GM19468 (cell line): ENCODE results near the gene TTLL10.
"Not testable (repeated sequence)": the region's sequence is repeated elsewhere in the genome, so short reads cannot be mapped to it uniquely, and the experiment has no call there.

ENCODE experiments used
- ATAC-seq: cut with Tn5 transposase; IDR thresholded peaks from one replicate; pipeline ENCODE4 v1.9.1; 2021; ENCODE audit warnings: mild to moderate bottlenecking, moderate library complexity, moderate number of reproducible peaks; ENCODE audit not compliant: unreplicated experiment; ENCODE audit errors: extremely low read depth

Gene TTLL10

DNA sequence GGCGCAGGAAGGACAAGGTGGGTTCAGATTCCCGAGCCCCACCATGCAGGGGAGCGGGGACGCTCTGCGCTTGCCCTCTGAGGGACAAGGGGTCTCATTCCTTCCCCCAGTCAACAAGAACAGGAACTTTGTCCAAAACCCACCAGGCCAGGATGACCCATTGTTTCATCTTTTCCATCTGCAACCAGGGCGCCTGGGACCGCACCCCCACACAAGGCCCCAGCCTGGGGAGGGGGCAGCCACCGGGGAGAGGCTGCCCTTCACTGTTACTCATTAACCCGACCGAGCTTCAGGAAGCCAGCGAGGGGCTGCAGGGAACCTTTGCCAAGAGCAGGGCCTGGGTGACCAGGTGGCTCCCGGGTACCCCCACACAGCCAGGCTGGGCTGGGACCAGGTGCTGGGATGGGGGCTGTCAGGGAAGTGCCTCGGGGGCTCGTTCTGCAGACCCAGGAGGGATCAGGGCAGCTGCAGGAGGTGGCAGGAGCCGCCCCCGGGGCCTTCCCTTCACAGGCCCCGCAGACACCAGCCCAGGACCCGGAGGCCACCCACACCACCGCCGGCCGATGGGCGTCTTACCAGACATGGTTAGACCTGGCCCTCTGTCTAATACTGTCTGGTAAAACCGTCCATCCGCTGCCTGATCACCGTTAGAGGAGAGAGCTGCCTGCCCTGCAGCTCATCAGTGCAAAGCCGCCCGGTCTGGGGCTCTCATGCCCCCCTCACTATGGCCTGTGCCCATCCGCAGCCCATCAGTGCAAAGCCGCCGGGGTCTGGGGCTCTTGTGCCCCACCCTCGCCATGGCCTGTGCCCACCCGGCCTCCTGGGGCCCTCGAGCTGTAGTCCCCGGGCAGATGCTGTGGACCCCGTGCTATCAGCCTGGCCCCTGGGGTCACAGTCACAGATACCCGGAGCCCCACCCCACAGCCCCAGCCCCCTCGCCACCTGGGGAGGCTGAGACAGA is 4.9 kb upstream of the TTLL10 start:
- ATAC-seq, result no peak

GRCh38 chr1:1169429-1170214 is 4.1 kb upstream of the TTLL10 start:
- no peak for ATAC-seq

- ATAC-seq, result no peak
These were observed 3.2 kb upstream of the TTLL10 start for GRCh38 chr1:1170215-1171091.

DNA sequence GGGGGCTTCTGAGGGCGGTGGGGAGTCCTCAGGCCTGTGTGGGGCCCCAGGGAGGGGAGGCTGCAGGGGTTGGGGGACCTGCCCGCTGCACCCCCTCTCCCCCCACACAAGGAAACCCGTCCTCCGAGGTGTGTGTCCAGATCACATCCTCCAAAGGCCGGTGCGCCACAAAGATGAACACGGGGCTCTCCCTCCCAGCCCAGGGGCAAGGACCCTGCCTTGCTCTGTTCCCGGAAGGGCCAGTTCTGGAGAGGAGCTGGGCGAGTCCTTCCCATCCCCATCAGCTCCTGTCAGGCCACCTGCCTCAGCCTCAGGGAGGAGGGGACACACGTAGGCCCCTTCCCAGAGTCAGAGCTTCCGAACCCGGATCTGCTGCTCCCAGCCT is 2.5 kb upstream of the TTLL10 start:
- ATAC-seq, result no peak

GRCh38 chr1:1171546-1172340 is 1.9 kb upstream of the TTLL10 start:
- no peak for ATAC-seq

DNA sequence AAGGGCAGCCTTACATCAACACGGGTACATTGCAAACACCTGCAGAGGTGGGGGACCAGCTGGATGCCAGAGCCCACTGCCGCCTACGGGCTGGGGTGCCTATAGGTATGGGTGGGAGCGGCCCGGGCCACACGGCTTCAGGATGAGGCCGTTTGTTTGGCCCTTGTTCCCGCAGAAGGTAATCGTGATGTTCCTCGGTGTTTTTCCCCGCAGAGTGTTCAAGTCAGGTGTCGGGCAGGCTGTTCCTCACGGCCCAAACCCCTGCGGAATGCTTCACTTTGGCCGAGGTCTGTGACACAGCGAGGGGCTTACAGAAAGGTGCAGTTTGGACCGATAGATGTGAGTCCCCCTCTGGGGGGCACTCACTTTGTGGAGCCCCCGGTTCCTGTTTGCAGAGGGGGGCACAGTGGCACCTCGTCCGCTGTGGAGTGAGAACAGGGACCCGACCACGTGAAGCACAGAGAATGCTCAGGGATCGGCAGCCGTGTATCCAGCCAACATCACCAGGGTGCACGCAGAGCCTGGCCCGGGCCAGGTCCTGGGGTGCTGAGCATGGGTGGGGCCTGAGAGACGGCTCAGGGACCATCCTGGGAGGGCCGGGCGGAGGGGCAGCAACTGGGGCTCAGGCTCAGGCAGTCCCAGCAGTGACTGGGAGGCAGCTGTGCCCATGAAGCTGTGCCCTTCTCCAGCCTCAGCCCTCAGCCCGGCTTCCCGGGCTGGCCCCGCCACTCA is 453 bp upstream of the TTLL10 start:
- no peak for ATAC-seq

DNA sequence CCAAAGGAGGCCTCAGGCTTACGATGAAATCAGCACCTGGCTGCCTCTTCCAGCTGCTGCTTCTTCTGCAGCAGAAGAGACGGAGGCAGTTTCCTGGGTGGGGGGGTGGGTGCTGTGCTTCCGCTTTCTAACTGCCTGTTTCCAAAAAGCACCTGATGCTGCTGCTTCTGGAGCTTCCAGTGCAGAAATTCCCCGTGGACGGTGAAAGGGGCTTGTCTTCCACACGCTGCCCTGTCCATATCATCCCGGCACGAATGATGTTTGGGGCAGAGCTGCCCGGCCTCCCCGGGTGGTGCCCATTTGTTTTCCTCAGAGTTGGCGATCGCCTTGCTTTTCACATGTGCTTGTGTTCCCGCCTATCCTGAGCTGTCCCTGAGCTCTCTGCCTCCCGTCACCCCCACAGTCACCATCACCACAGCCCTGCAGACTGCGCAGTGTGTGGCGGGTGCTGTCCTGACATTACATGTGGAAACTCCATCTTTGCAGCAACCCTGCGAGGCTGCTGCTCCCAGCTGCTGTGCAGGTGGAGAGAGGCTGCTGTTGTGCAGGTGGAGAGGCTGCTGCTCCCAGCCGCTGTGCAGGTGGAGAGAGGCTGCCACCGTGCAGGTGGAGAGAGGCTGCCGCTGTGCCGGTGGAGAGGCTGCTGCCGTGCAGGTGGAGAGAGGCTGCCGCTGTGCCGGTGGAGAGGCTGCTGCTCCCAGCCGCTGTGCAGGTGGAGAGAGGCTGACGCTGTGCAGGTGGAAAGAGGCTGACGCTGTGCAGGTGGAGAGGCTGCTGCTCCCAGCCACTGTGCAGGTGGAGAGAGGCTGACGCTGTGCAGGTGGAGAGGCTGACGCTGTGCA is 1.8 kb downstream of the TTLL10 start:
- no peak for ATAC-seq

- ATAC-seq, result not testable (repeated sequence)
These were observed 2.5 kb downstream of the TTLL10 start for GRCh38 chr1:1176063-1176761.

GRCh38 chr1:1176931-1177330 is 3.3 kb downstream of the TTLL10 start:
- no peak for ATAC-seq

- ATAC-seq, result no peak
These were observed 3.9 kb downstream of the TTLL10 start for GRCh38 chr1:1177452-1178206.

- ATAC-seq, result no peak
These were observed 5.2 kb downstream of the TTLL10 start for GRCh38 chr1:1178794-1179331.

DNA sequence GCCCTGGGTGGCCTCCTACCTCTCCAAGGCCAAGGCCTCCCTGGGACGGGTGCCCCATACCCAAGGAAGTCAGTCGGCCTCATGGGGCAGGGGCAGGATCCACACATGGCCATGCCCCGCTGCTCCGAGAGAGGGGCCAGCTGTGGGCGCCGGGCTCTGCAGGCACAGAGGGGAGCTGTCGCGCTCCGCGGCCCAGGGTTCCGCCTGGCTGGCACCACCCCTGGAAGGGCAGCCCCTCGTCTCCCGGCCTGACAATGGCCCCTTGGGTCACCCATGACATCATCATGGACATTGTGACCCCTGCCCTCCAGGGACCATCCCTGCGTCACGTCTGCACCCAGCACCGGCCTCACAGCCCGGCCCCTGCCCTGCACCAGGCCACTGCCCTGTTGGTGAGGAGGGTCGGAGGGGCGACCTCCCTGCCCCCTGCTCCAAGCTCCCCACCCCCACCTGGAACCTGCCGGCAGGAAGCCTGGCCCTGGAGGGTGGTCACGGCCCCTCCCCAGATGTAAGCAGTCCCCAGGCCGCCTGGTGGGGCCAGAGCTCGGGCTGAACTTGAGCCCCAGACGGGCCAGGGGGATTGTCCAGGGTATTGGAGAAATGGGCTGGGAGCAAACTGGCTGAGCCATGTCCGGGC is 5.8 kb downstream of the TTLL10 start:
- ATAC-seq, result no peak

- no peak for ATAC-seq
These were observed 6.5 kb downstream of the TTLL10 start for GRCh38 chr1:1179983-1180861.

DNA sequence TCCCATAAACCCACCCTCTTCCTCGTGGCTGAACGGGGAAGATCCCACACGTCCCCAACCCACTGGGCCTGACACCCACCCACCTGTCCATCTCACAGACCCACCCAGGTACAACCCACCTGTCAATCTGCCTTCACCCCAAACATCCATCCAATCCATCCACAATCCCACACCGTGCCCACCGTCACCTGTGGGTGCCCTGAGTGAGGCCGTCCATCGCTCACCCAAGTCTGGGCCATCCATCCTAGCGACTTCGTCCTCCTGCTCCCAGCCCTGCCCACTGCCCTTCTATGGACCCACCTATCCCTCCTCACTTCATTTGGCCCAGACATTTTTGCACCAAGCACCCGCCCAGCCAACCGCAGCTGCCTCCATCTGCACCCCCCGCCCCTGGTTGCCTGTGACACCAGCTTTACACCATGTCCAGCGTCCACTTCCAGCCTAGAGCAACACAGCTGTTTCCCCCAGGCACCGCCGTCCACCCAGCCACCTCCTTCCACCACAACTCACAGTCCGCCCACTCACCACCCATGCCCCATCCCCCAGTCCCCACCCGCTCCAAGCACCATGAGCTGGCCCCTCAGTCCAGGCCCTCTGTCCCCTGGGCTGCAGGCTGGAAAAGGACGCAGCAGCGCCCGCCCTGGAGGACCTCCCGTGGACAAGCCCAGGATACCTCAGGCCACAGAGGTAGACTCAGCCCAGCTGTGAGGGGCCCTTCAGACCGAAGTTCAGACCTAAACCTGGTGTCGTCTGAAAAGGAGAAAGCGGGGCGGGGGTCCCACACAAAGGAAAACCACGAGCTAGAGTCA is 7.7 kb downstream of the TTLL10 start:
- no peak for ATAC-seq
